Measurements from ENCODE around the gene CDC42EP2. TPM values are rescaled to one million over a fixed set of nuclear protein-coding genes. Genes with fewer than 3 reads are reported as not detected.
"Not testable (repeated sequence)": the region's sequence is repeated elsewhere in the genome, so short reads cannot be mapped to it uniquely, and the experiment has no call there.

Gene CDC42EP2
- total RNA-seq, 4 donors from 2014 or later: 26.3 to 63.4 (median 42.8) TPM

GRCh38 chr11:65327021-65327420 lies 12.4 kb downstream of the CDC42EP2 start:
- H3K9me3 ChIP-seq: no peaks in the 10 kb centered on the region
- H3K4me1 ChIP-seq: peaks cover 0 to 27% (median 4%) of the 10 kb centered on the region in 3 donors
- no peak for ATAC-seq
- 78 to 86% methylated on average over 4 to 5 of the region's 8 CpGs for WGBS, 2 donors (ENCODE audit: low coverage in 1 of 2)
- no peak for TF ChIP-seq EP300 (IDR thresholded peaks at IDR 0.05)
- TF ChIP-seq POLR2AphosphoS5 (IDR thresholded peaks at IDR 0.05): no peak
- no peak for TF ChIP-seq POLR2A (IDR thresholded peaks at IDR 0.05)
- TF ChIP-seq CTCF (IDR thresholded peaks at IDR 0.05): no peak
- peaks cover 0 to 12% of the 10 kb centered on the region in 2 donors for H3K36me3 ChIP-seq
- no peak overlapping the region for H3K4me3 ChIP-seq
- H3K27me3 ChIP-seq: no peaks in the 10 kb centered on the region
- no peak overlapping the region for H3K27ac ChIP-seq

GRCh38 chr11:65329478-65329877 lies 14.8 kb downstream of the CDC42EP2 start:
- TF ChIP-seq POLR2A (IDR thresholded peaks at IDR 0.05) (no peak), EP300 (IDR thresholded peaks at IDR 0.05) (no peak), POLR2AphosphoS5 (IDR thresholded peaks at IDR 0.05) (no peak), CTCF (IDR thresholded peaks at IDR 0.05) (no peak)
- H3K4me3 ChIP-seq: no peak overlapping the region
- no peaks in the 10 kb centered on the region for H3K27me3 ChIP-seq
- no peaks in the 10 kb centered on the region for H3K9me3 ChIP-seq
- H3K36me3 ChIP-seq: no peaks in the 10 kb centered on the region
- ATAC-seq: no peak
- H3K27ac ChIP-seq: no peak overlapping the region
- WGBS, 2 donors (ENCODE audit: low coverage in 1 of 2): 26 to 48% methylated on average over 2 of the region's 2 CpGs
- peaks cover 0 to 14% (median 0%) of the 10 kb centered on the region in 3 donors for H3K4me1 ChIP-seq

DNA sequence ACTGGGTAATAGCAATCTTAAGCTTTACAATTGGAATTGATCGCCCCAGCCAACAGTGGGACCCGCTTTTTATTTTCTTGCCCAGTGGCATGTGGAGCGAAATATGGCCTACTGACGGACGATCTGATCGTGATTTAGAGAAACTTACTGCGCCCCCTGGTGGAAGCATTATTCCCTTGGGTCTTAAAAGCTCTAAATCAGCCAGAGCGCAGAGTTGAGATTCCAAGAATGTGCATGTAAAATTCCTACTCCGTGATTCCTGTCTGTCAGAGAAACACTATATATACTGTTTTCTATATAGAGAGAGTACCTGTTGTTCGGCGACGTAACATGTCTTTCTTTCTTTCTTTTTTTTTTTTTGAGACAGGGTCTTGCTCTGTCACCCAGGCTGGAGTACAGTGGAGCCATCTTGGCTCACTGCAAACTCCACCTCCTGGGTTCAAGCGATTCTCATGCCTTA lies 15.3 kb downstream of the CDC42EP2 start:
- peak; percentile 40 for ATAC-seq
- TF ChIP-seq POLR2AphosphoS5 (IDR thresholded peaks at IDR 0.05) (peak; percentile 11), CTCF (IDR thresholded peaks at IDR 0.05) (peak; percentile 79 to 93 (median 88)), EP300 (IDR thresholded peaks at IDR 0.05) (no peak), POLR2A (IDR thresholded peaks at IDR 0.05) (no peak)
- H3K4me3 ChIP-seq: no peak overlapping the region
- WGBS, 2 donors (ENCODE audit: low coverage in 1 of 2): 6 to 8% methylated on average over 8 to 13 of the region's 13 CpGs
- H3K4me1 ChIP-seq: peaks cover 0 to 19% (median 2%) of the 10 kb centered on the region in 3 donors
- no peaks in the 10 kb centered on the region for H3K36me3 ChIP-seq
- H3K27me3 ChIP-seq: no peaks in the 10 kb centered on the region
- no peaks in the 10 kb centered on the region for H3K9me3 ChIP-seq
- H3K27ac ChIP-seq: no peak overlapping the region

- Histone ChIP-seq H3K4me3 (no peak overlapping the region), H3K9me3 (no peaks in the 10 kb centered on the region), H3K27ac (no peak overlapping the region), H3K4me1 (peaks cover 0 to 25% (median 8%) of the 10 kb centered on the region in 3 donors), H3K27me3 (no peaks in the 10 kb centered on the region), H3K36me3 (no peaks in the 10 kb centered on the region)
- no peak for ATAC-seq
- TF ChIP-seq CTCF (IDR thresholded peaks at IDR 0.05) (no peak), EP300 (IDR thresholded peaks at IDR 0.05) (no peak), POLR2AphosphoS5 (IDR thresholded peaks at IDR 0.05) (no peak), POLR2A (IDR thresholded peaks at IDR 0.05) (no peak)
- 91 to 100% methylated on average over 1 to 4 of the region's 7 CpGs for WGBS, 2 donors (ENCODE audit: low coverage in 1 of 2)
Measured at GRCh38 chr11:65330544-65330943, 15.9 kb downstream of the CDC42EP2 start.

GRCh38 chr11:65332591-65332990 lies 17.9 kb downstream of the CDC42EP2 start:
- not testable (repeated sequence) for ATAC-seq, H3K27me3 ChIP-seq, H3K27ac ChIP-seq, H3K4me3 ChIP-seq, H3K9me3 ChIP-seq, H3K36me3 ChIP-seq
- peaks cover 0 to 42% (median 11%) of the 10 kb centered on the region in 3 donors for H3K4me1 ChIP-seq
- WGBS, 2 donors (ENCODE audit: low coverage in 1 of 2): 84 to 93% methylated on average over 6 to 9 of the region's 9 CpGs

All from gastroesophageal sphincter (tissue), 4 donors.